Inflammatory macrophage treated with lipopolysaccharide for 4 hours (primary cell): Measurements from ENCODE around the gene EPOP.
"Not testable (repeated sequence)": the region's sequence is repeated elsewhere in the genome, so short reads cannot be mapped to it uniquely, and the experiment has no call there.

Experiments used
- DNase-seq: peaks from one replicate; pipeline ENCODE4 v3.0.0-alpha.2; 2020

The EPOP gene

DNA sequence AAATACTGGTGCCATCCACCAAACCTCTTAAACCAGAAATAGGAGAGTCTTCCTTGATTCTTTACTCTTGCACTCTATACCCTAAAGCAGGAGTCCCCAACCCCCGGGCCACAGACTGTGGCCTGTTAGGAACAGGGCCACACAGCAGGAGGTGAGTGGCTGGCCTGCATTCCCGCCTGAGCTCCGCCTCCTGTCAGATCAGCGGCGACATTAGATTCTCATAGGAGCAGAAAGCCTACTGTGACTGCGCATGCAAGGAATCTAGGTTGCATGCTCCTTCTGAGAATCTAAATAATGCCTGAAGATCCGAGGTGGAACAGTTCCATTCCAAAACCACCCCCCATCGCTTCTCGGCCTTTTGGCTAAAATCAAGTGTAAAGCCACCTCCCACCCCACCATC, 38.7 kb downstream of the EPOP start:
- DNase-seq = no peak

DNA sequence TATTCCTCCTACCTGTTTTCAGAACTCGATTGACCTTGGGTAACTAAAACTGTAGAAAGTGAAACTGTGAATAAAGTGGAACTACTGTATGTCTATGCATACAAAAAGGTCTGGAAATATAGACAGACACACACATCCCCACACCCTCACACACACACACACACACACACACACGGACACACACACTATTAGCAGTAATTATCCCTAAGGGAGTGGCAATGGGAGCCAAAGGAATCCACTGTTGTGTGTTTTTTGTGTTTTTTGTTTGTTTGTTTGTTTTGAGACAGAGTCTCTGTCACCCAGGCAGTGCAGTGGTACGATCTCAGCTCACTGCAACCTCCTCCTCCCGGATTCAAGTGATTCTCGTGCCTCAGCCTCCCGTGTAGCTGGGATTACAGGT, 42.4 kb downstream of the EPOP start:
- DNase-seq = peak; percentile 38

GRCh38 chr17:38628441-38628840, 46.3 kb downstream of the EPOP start:
- DNase-seq = no peak

GRCh38 chr17:38627957-38628356, 46.8 kb downstream of the EPOP start:
- no peak for DNase-seq

DNA sequence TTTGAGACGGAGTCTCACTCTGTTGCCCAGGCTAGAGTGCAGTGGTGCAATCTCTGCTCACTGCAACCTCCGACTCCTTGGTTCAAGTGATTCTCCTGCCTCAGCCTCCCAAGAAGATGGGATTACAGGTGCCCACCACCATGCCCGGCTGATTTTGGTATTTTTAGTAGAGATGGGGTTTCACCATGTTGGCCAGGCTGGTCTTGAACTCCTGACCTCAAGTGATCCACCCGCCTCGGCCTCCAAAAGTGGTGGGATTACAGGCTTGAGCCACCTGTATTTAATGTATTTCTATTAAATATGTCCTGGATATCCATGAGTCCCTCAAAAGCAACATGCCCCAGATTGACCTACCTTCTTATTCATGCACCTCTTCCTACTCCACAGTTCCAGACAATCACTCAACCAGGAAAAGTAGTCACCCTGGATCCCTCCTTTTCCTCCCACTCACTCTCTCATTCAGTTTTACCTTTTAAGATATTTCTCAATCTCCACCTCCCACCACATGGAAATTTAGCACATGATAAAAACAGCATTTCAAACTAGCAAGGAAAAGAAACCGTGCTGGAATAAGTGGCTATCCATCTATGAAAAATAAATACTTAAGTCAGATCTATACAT, 48.0 kb downstream of the EPOP start:
- not testable (repeated sequence) for DNase-seq

- no peak for DNase-seq
Observed at GRCh38 chr17:38625482-38625881, 49.3 kb downstream of the EPOP start.

- peak; percentile 21 for DNase-seq
Observed at GRCh38 chr17:38624782-38625355, 49.9 kb downstream of the EPOP start.
